HG03095 (cell line): Measurements from ENCODE around the gene VAT1L.
"Not testable (repeated sequence)": the region's sequence is repeated elsewhere in the genome, so short reads cannot be mapped to it uniquely, and the experiment has no call there.

ENCODE experiments used
- ATAC-seq: cut with Tn5 transposase; IDR thresholded peaks from one replicate; pipeline ENCODE4 v1.9.1; 2021; ENCODE audit warnings: moderate library complexity; ENCODE audit not compliant: unreplicated experiment

Gene VAT1L

DNA sequence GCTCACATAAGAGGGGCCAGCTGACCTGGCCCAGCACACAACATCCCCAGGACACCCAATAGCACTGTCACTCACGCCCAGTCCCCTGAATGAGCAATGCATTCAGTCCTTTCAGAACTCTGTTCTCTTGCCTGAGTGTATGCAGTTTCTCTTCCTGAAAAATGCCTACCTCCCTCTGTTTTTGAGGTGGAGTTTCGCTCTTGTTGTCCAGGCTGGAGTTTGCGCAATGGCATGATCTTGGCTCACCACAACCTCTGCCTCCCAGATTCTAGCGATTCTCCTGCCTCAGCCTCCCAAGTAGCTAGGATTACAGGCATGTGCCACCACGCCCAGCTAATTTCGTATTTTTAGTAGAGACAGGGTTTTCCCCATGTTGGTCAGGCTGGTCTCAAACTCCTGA lies 159.2 kb downstream of the VAT1L start:
- ATAC-seq, result not testable (repeated sequence)

DNA sequence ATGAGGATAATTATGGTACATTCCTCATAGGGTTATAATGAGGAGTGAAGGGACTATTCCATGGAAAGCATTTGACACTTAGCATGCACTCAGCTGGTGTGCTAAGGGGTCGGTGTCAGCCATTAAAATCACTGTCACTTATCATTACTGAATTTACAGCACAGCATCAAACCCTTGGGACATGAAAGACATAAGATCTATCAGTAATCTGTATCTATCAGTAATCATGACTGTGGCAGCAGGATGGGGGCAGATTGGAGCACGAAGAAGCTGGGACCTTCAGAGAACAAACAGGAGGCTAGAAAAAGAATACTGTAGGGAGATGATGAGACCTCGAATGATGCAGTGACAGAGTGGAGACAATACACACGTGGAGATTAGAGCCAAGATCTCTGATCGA lies 160.5 kb downstream of the VAT1L start:
- no peak for ATAC-seq

DNA sequence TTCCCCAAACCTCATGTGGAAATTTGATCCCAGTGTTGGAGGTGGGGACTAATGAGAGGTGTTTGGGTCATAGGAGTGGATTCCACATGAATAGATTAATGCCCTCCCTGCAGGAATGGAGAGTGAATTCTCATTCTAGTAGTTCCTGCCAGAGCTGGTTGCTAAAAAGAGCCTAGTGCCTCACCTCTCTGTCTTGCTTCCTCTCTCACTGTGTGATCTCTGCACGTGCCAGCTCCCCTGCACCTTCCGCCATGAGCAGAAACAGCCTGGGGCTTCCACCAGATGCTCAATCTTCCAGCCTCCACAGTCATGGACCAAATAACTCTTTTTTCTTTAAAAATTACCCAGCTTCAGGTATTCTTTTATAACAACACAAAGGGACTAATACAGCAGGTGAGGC lies 161.1 kb downstream of the VAT1L start:
- ATAC-seq, result no peak

DNA sequence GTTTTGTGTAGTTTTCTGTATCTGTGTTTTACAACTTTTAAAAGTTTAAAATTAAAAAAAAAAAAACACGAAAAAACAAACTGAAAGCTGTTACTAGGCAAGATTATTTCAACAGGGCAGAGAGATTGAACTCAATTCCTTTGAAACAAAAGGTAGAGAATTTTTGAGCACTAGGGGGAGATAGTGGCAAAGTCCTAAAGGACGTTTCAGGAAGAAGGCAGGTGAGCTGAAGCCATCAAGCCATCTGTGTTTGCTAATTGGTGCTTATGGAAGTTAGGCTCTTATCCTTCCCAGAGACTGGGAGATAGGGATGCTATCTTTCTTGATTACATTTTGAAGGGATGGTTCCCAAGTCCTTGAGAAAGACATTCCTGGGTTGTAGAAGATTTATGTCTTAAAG lies 163.4 kb downstream of the VAT1L start:
- ATAC-seq, result no peak

DNA sequence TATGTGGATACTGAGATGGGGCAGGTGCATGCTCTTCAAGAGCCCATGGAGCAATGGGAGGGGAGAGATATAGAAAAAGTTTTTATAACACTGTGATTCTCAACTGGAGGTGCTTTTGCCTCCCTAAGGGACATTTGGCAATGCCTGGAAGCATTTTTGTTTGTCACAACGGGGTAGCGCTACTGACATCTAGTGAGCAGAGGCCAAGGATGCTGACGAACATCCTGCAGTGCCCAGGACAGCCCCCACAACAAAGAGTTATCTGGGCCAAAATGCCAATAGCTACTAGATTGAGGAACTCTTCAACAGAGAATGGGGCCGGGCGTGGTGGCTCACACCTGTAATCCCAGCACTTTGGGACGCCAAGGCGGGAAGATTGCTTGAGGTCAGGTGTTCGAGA lies 166.8 kb downstream of the VAT1L start:
- ATAC-seq, result no peak

DNA sequence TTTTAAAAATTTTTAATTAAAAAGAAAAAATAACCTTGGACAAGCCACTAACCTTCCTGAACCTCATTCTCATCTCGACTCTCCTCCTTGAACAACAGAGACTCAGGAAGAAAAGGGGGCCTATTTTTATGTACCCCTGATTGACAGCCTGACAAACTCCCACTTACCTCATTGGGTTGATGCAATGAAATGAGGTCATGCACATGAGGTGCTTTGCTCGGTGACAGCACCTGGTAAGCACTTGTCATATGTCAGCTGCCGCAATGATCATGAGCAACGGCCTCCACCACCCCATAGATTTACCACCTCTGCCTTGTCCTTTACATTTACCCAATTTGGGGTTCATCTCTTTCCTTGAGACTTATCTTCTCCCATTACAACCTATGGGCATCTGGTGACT lies 167.9 kb downstream of the VAT1L start:
- no peak for ATAC-seq

DNA sequence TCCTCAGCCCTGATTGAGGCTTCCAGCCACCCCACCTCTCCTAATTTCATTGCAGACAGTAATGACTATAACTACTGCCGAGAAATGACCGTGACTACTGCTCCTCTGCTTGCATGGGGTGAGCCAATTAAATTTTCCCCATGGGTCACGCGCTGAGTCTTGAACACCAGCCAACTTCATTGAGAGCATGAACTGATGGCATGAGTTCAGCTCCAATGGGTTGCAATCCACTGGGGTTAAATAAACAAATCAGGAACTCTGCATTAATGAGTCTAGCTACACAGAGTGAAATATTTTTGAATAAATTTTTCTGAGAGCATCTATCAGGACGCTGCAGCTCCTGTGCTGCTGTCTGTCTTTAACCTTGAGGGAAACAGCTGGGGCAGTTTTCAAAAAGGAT lies 172.4 kb downstream of the VAT1L start:
- no peak for ATAC-seq

DNA sequence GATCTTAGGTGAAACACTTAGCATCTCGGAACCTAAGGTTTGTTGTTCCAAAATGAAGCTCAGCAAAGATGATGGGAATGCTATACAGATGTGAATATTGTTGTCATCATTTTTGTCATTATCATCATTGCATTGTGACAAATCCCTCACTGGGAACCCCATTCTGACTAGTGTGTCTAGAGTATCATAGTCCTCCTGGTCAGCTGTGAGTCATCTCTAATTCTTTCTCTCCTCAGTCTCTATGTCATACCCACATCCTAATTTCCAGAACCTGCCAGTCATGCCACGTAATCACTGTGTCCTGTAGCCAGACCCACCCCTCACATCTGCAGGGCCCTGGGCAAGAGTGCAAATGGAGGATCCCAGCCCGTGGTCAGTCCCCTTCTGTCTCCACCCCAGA lies 173.4 kb downstream of the VAT1L start:
- ATAC-seq, result no peak

DNA sequence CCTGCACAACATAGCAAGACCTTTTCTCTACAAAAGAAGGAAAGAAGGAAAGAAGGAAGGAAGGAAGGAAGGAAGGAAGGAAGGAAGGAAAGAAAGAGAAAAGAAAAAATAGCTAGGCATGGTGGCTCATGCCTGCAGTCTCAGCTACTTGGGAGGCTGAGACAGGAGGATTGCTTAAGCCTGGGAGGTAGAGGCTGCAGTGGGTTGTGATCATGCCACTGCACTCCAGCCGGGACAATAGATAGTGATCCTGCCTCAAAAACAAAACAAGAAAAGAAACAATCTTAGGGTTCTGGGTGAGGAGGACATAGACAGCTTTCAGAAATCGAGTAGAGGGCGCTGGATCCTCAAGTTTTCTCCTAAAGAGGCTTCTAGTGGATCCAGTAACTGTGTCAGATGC lies 174.3 kb downstream of the VAT1L start:
- ATAC-seq, result no peak

DNA sequence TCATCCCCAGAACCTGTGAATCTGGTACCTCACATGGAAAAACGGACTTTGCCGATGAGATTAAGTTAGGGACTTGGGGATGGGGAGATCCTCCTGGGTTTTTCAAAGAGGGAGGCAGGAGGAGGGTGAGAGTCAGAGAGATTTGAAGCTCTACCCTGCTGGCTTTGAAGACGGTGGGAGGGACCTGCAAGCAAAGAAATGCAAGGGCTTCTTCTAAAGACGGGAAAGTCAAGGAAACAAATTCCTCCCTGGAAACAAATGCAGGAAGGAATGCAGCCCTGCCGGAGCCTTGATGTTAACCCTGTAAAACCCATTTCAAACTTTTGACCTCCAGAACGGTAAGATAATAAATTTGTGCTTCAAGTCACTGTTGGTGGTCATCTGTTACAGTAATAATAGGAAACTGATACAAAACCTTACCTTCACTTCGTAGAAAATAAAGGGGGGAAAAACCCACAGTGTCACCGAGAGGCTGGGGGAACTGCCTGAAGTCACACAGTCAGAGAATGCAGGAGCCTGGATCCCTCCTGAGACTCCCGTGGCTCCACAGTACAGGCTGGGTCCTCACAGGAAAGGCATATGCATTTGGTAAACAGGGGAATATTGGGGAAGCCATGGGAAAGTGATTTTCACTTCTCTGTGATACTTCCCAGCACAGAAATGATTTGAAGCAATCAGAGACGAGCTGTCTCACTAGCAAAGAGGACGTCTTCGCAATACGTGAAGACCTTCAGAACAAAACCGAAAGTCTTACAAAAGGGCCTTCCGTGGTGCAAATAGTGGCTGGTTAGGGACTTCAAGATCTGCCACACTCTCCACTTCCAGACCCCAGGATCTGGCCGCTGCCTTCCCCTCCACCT lies 175.1 kb downstream of the VAT1L start:
- ATAC-seq, result peak; percentile 79

DNA sequence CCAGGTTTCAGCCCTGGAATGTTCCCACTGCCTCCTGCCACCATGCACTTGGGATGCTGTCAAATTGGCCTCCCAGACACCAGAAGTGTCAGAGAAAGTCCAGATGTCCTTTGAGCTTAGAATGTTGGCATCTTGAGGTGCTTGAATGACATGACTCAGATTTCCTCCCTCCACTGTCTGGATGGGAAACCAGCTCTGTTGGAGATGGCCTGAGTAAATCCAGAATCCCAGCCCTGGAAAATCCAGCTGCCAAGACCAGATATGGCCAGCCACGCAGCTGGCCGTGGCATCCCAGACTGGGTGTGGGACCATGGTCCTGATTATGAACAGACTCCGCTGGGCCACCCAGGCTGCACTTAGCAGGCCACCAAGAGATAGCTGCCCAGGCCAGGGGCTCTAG lies 177.0 kb downstream of the VAT1L start:
- ATAC-seq, result no peak

DNA sequence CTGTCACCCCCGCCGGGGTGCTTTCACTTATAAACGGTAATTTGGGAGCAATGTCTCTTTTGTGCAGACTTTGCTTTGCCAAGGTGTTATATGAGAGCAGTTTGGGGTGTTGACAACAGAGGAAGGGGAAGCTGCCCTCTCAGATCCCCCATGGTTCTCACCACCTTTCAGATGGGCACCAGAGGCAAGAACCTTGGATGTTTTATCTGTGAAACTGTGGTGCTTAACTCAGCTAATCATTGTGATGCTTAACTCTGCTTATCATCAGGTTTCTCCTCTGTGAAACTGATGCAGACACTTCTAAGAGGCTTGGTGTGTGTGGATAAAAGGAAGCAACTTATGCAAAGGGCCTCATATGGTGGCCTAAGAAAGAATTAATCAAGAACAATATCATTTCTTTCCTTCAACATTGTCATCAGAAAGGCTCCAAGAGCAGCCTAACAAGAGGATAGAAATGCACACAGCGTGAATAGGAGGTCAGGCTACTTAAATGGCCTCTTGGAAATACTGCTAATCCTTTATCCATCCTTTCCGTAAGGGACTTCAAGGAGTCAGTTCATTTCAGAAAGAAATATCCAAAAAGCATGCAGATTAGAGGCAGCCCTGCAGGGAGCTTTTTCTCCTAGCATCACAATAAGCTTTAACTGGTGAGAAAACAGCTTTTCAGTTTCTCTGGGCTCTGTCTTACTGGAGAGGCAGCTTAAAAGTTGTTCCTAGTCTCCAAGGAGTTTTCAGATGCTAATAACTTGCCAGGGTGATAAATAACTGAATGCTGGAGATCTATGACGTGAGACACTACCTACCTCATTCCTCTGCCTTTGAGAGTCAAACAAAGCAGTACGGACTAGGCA lies 178.9 kb downstream of the VAT1L start:
- no peak for ATAC-seq

DNA sequence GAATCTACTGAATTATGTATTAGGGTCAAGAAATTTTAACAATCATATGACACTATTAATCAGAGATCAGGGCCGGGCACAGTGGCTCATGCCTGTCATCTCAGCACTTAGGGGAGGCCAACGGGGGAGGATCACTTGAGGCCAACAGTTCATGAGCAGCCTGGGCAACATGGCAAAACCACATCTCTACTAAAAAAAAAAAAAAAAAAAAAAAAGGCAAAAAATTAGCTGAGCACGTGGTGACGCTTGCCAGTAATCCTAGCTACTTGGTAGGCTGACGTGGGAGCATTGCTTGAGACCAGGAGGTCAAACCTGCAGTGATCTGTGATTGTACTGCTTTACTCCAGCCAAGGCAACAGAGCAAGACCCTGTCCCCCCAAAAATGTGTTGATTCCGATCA lies 181.5 kb downstream of the VAT1L start:
- no peak for ATAC-seq

DNA sequence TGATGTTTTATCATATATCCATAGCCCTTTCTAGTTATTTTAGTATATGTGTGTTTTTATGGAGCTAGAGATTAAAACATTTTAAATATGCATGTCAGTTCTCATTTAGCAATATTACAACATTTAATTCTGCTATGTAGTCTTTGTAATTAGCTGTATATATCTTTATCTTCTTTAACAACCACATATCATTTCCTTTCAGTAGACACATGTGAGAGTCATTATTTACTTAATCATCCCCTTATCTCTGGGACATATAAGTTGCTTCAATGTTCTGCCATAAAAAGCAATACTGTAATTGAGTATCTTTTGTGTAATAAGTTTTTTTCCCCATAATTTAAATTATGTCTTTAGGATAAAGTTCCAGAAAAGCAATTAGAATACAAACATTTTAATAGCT lies 182.0 kb downstream of the VAT1L start:
- no peak for ATAC-seq

DNA sequence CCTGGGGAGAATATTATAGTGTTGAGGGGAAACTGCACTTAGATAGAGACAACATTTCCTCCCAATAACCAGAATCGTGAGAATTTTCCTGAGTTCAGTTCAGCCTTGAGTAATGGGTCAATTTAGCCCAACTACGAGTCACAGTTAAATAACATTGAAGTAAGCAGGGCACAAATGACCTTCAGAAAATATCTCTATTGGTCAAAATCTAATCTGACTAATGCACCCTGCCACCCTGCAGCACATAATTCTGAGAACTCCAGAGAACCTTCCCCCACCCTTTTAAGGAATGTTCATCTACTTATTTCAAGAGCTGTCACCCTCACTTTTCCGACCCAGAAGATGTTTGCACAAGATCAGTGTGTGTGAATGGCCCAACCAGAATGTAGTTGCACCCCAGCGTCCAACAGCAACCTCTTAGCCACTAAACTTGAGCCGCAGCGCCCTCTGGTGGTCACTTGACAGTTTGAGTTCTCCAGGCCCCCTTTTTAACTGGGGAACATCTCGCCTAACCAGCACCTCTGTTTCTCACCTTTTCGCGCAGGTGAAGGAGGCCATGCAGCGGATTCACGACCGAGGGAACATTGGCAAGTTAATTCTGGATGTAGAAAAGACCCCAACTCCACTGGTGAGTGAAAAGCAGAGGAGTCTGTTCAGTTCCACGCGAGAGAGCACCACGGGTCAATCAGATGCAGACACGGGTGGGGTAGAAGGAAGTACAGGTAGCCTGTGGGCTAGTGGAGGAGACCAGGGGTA lies 183.1 kb downstream of the VAT1L start:
- ATAC-seq, result peak; percentile 83

DNA sequence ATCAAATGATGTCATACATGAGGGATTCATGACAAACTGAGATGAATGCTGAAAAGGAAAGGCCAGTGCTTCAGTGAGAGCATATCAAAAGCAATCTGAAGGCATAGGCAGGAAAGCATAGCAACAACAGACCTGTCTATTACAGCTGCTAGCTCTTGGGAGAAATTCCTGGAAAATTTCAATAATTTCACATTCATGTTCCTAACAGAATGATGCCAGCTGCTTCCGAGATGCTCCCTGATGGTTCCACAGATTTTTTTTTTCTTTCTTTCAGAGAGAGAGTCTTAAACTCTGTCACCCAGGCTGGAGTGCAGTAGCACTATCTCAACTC lies 183.7 kb downstream of the VAT1L start:
- no peak for ATAC-seq

DNA sequence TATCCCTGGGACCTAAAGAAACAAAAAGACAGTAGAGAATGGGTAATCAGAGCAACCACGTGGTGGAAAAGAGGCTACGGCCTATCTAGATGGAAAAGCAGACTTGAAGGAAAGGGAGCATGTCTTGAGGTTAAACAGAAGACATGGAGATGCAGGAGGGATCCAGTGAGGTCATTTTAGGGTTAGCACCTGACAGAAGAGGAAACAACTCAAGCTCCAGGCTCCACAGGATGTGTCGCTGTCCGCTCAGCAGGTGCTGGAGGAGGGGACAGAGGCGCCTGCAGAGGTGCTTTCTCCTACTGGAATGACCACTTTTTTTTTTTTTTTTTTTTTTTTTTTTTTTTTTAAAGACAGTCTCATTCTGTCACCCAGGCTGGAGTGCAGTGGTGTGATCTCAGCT lies 186.5 kb downstream of the VAT1L start:
- ATAC-seq, result no peak

DNA sequence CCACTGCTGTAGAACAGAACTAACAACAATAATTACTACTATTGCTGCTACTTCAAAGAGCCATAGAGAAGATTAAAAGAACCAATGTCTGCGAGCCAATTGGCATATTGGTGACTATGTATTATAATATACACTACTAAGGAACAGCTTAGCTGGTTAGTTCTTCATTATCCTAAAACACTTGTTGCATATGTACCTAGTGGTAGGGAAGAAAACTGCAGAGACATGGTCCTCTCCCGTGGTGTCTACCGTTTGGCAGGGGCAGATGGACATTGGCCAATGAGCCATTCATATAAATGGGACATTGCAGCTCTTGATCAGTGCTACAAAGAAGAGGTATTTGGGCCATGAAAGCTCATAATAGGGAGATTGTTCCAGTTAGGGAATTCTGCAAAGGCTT lies 187.6 kb downstream of the VAT1L start:
- no peak for ATAC-seq

DNA sequence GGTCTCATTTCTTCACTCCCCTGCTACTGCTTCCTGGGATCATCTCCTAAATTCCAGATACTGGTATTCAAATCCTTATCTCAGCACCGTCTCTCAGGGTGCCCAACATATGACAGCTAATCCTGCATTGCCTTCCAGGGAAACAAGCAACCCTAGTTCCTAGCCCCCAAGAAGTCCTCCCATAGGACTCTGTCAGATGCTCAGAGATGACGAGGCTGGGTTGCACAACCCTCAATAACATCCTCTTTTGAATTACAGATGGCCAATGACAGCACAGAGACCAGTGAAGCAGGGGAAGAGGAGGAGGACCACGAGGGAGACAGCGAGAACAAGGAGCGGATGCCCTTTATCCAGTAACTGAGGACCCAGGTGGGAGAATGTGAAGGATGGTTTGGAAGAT lies 189.0 kb downstream of the VAT1L start:
- no peak for ATAC-seq

DNA sequence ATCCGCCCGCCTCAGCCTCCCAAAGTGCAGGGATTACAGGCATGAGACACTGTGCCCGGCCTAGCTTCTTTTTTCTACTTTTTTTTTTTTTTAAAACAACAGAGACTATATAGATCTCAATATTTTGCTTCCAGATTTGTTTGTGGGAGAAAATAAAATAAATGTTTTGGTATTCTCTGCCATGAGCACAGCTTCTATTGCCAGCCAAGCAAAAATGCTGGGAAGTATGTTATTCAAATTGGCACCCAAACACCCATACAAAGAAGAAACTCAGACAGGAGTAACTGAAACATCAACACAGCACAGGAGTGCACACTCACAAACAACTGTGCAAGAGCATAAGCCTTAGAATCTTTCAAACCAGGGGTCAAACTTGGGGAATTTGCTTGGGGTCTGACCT lies 196.7 kb downstream of the VAT1L start:
- ATAC-seq, result no peak

DNA sequence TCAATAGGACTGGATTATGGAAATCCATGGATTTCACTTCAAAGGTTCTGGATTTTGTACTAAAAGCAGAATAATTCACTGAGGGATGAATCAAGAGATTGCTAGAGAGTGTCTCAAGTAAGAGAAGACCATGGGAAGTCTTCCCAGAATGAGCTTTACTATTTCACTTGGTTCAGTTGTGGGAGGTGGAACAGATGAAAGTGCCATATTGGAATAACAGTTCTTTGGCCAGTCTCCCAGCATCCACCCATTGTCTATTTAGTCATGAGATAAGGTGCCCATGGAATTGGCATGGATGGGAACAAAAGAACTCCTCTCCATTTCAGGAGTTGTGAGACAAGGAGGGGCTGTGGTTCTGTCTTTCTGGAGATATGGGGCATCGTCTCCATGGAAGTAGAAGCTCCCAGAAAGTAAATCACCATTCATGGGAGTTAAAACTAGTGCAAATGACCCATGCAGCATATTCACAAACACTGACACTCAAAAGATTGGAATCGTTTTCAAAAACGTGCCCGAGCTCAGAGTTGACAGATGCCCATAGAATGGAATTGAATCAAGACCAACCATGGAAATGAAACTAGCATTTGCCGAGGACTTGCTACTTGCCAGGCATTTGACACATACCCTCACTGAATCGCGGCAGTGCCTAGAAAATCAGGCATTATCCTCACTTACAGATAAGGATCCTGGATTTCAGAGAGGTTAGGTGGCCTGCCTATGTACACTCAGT lies 197.8 kb downstream of the VAT1L start:
- no peak for ATAC-seq
